CD8-positive, alpha-beta memory T cell (primary cell): Measurements from ENCODE around the gene COQ2. TPM values are rescaled to one million over a fixed set of nuclear protein-coding genes. Genes with fewer than 3 reads are reported as not detected.
A peak's percentile ranks its signal among the peaks of the same experiment; 100 is the strongest.

Experiments used
- CTCF ChIA-PET: fragments of 350-600 bp; sonication (Branson Sonifier 250); formaldehyde crosslinking; loops from one replicate; lab custom pipeline; 2021; ENCODE audit warnings: antibody characterized with exemption; lab: Charles Lee
- POLR2A ChIA-PET: fragments of 350-600 bp; sonication (Branson Sonifier 250); formaldehyde crosslinking; loops from one replicate; lab custom pipeline; 2021; ENCODE audit warnings: antibody characterized with exemption; lab: Charles Lee
- DNase-seq, 5 donors: peaks; one replicate each; pipeline versions ENCODE4 v3.0.0 to v3.0.0-alpha.2; 2020 to 2022; ENCODE audit warnings: mixed read lengths in 1 of 5
- H3K27ac ChIP-seq: one replicate; pipeline ENCODE4 v1.7.0; 2013; ENCODE audit warnings: low read depth, mild to moderate bottlenecking, low read length, moderate library complexity
- H3K27me3 ChIP-seq: 2 replicates; pipeline ENCODE4 v1.7.0; 2013; ENCODE audit warnings: low read length, mild to moderate bottlenecking; ENCODE audit not compliant: insufficient read depth, poor library complexity, severe bottlenecking
- H3K36me3 ChIP-seq: 2 replicates; pipeline ENCODE4 v1.7.0; 2013; ENCODE audit warnings: mild to moderate bottlenecking, low read length, moderate library complexity; ENCODE audit not compliant: insufficient read depth
- H3K4me1 ChIP-seq: 2 replicates; pipeline ENCODE4 v1.7.0; 2013; ENCODE audit warnings: mild to moderate bottlenecking, low read length, moderate library complexity; ENCODE audit not compliant: insufficient read depth
- H3K4me3 ChIP-seq: 2 replicates; pipeline ENCODE4 v1.7.0; 2013; ENCODE audit warnings: mild to moderate bottlenecking, low read length
- H3K9me3 ChIP-seq: 2 replicates; pipeline ENCODE4 v1.7.0; 2013; ENCODE audit warnings: mild to moderate bottlenecking, low read length
- H3K27ac Mint-ChIP-seq, 8 donors: one replicate each; pipeline ENCODE4 v1.8.0; 2020 to 2021; ENCODE audit warnings: mixed read lengths in 8 of 8, mild to moderate bottlenecking in 6 of 8, inconsistent platforms in 3 of 8, moderate library complexity in 3 of 8
- H3K27me3 Mint-ChIP-seq, 2 donors: one replicate each; pipeline ENCODE4 v1.8.0; 2020 to 2021; ENCODE audit warnings: mixed read lengths in 2 of 2, mild to moderate bottlenecking in 1 of 2, moderate library complexity in 1 of 2
- H3K36me3 Mint-ChIP-seq, 3 donors: one replicate each; pipeline ENCODE4 v1.8.0; 2020 to 2021; ENCODE audit warnings: mixed read lengths in 3 of 3, inconsistent platforms in 1 of 3, mild to moderate bottlenecking in 1 of 3
- H3K4me1 Mint-ChIP-seq, 3 donors: one replicate each; pipeline ENCODE4 v1.8.0; 2020 to 2021; ENCODE audit warnings: mixed read lengths in 3 of 3, inconsistent platforms in 1 of 3, mild to moderate bottlenecking in 1 of 3
- H3K4me3 Mint-ChIP-seq, 7 donors: one replicate each; pipeline ENCODE4 v1.8.0; 2020 to 2021; ENCODE audit warnings: mixed read lengths in 7 of 7, mild to moderate bottlenecking in 6 of 7, moderate library complexity in 4 of 7, inconsistent platforms in 2 of 7
- H3K9me3 Mint-ChIP-seq, 5 donors: one replicate each; pipeline ENCODE4 v1.8.0; 2020 to 2022; ENCODE audit warnings: mixed read lengths in 5 of 5, mild to moderate bottlenecking in 3 of 5, moderate library complexity in 2 of 5, inconsistent platforms in 1 of 5
- polyA plus RNA-seq: library from polyadenylated mRNA; unstranded; fragments of 300-500 nt; fragmentation: Illumina TruSeq; gene quantifications from one replicate; pipeline ENCODE4 v1.2.3, GENCODE V29; 2021
- total RNA-seq, 2 experiments: library from RNA; stranded (reverse); gene quantifications; one replicate each; pipeline ENCODE4 v1.2.3, GENCODE V29; 2021

The COQ2 gene
- total and polyA plus RNA-seq, 3 experiments from 2014 or later = 7.5 to 24.3 (median 23.6) TPM

DNA sequence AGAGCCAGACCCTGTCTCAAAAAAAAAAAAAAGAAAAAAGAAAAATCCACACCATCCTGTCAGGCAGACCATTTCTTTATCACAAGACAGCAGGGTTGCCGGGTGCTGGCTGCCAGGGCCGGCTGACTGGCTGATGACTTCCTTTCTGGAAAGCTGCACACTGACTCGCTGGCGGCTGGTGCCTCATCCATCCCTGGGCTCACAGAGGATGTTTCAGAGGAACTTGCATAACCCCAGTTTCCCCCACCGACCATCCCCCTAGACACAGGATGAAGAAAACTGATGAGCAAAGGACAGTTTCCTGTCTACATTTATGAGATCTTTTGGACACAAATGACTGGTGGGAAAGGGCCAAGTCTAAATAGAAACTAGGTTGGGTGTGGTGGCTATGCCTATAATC, 36.0 kb upstream of the COQ2 start:
- ChIA-PET CTCF (no interaction called here), POLR2A (no interaction called here)
- H3K4me1 Mint-ChIP-seq = peaks cover 0 to 6% (median 4%) of the 10 kb centered on the region in 3 donors
- no peak for DNase-seq
- no peaks in the 10 kb centered on the region for H3K9me3 Mint-ChIP-seq
- H3K27ac ChIP-seq = no peak overlapping the region
- peaks cover 4% of the 10 kb centered on the region for H3K36me3 ChIP-seq
- H3K27me3 Mint-ChIP-seq = no peaks in the 10 kb centered on the region
- H3K4me3 Mint-ChIP-seq = no peak overlapping the region
- H3K9me3 ChIP-seq = no peaks in the 10 kb centered on the region
- H3K36me3 Mint-ChIP-seq = peaks cover 7 to 56% (median 27%) of the 10 kb centered on the region in 3 donors
- peak overlapping the region in 2 of 8 donors; percentile 77 to 91 for H3K27ac Mint-ChIP-seq
- H3K4me1 ChIP-seq = peaks cover 4% of the 10 kb centered on the region
- no peak overlapping the region for H3K4me3 ChIP-seq
- H3K27me3 ChIP-seq = no peaks in the 10 kb centered on the region

DNA sequence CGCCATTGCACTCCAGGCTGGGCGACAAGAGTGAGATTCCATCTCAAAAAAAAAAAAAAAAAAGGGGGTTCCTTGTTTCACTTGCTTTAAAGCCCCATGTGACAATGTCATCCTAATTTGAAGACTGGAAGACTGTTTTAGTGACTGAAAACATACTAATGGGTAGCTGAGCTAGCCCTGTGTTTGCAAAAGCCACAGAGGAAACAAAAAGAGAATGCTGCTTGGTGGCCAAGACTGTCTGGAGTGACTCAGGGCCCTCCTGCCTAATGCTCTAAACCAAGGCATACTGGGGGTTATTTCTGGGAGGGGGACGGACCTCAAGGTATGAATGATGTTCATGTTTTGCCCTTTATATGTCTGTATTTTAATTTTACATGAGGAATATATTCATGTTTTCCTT, 34.1 kb upstream of the COQ2 start:
- POLR2A ChIA-PET = no interaction called here
- Mint-ChIP-seq H3K4me1 (peaks cover 0 to 6% (median 4%) of the 10 kb centered on the region in 3 donors), H3K27me3 (no peaks in the 10 kb centered on the region), H3K36me3 (peaks cover 7 to 60% (median 26%) of the 10 kb centered on the region in 3 donors), H3K4me3 (no peak overlapping the region), H3K9me3 (no peaks in the 10 kb centered on the region), H3K27ac (no peak overlapping the region)
- Histone ChIP-seq H3K4me1 (peaks cover 4% of the 10 kb centered on the region), H3K27ac (no peak overlapping the region), H3K4me3 (no peak overlapping the region), H3K9me3 (no peaks in the 10 kb centered on the region), H3K27me3 (no peaks in the 10 kb centered on the region), H3K36me3 (peaks cover 4% of the 10 kb centered on the region)
- CTCF ChIA-PET = no interaction called here
- DNase-seq = no peak

DNA sequence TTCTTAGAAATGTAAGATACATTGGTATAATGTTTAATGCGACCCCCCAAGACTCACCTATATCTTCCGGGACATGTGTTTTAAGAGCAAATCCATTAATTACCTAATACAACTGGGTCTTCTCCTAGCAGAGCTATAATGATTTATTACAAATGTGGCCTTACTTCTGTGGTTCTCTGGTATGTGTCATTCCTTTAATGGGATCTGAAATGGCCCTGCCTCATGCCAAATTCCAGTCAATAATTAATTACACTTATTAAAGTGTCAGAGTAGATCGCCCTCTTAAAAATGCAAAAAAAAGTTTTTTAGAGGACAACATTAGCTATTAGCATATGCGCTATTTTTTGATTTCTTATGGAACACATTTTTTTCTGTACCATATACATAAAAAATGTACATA, 33.1 kb upstream of the COQ2 start:
- Histone ChIP-seq H3K36me3 (peaks cover 4% of the 10 kb centered on the region), H3K4me1 (peaks cover 4% of the 10 kb centered on the region), H3K27ac (no peak overlapping the region), H3K27me3 (no peaks in the 10 kb centered on the region), H3K9me3 (no peaks in the 10 kb centered on the region), H3K4me3 (no peak overlapping the region)
- ChIA-PET POLR2A (no interaction called here), CTCF (no interaction called here)
- no peak for DNase-seq
- no peak overlapping the region for H3K27ac Mint-ChIP-seq
- H3K9me3 Mint-ChIP-seq = no peaks in the 10 kb centered on the region
- H3K27me3 Mint-ChIP-seq = no peaks in the 10 kb centered on the region
- peaks cover 0 to 6% (median 4%) of the 10 kb centered on the region in 3 donors for H3K4me1 Mint-ChIP-seq
- H3K4me3 Mint-ChIP-seq = no peak overlapping the region
- peaks cover 7 to 60% (median 26%) of the 10 kb centered on the region in 3 donors for H3K36me3 Mint-ChIP-seq

DNA sequence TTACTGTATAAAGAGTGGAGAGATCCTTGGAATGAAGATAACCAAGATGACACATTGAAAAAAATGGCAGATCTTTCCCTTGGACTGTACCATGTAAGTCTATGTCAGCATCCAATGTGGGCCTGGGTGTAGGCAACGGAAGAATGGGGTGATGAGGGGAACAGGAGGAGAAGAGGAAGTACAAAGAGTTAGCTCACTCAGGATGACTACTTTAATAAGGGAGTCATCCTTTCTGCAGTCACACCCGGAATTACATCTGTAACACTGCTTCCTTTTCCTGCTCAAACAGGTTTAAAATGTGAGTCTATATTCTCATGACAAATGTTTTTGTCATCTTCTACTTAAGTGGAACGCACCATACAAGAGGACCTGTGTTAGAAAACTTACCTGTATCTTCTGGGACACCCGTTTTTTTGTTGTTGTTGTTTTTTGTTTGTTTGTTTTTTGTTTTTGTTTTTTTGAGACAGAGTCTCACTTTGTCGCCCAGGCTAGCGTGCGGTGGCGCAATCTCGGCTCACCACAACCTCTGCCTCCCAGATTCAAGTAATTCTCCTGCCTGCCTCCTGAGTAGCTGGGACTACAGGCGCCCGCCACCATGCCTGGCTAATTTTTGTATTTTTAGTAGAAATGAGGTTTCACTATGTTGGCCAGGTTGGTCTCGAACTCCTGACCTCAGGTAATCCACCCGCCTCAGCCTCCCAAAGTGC, 32.0 kb upstream of the COQ2 start:
- Mint-ChIP-seq H3K4me1 (peaks cover 0 to 6% (median 4%) of the 10 kb centered on the region in 3 donors), H3K27me3 (no peaks in the 10 kb centered on the region), H3K4me3 (no peak overlapping the region), H3K27ac (peak overlapping the region in 2 of 8 donors; percentile 6 to 58), H3K36me3 (peaks cover 10 to 58% (median 24%) of the 10 kb centered on the region in 3 donors), H3K9me3 (no peaks in the 10 kb centered on the region)
- ChIA-PET CTCF (no interaction called here), POLR2A (no interaction called here)
- Histone ChIP-seq H3K27me3 (no peaks in the 10 kb centered on the region), H3K4me1 (peaks cover 4% of the 10 kb centered on the region), H3K9me3 (no peaks in the 10 kb centered on the region), H3K36me3 (peaks cover 9% of the 10 kb centered on the region), H3K27ac (no peak overlapping the region), H3K4me3 (no peak overlapping the region)
- no peak for DNase-seq

DNA sequence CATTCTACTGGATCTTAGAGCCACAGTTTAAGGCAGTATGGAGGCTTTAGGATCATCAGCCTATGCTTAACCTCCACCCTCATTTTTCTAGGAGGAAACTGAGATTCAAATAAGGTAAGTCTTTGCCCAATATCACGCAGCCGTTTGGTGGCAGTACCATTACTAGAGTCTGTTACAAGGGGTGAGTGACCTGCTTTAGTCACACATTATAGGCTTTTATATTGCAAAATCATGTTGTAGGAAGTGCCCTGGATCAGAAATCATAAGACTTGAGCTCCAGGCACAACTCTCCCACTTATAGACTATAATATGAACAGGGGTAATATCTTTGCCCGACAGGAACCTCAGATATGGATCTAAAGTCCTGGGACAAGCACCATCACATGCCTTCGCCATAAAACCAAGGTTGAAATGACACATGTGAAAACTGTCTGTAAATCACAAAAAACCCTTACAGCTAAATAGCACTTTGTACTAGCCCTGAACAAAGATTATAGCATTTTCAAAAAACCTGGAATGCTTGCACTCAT, 30.8 kb upstream of the COQ2 start:
- Mint-ChIP-seq H3K36me3 (peaks cover 14 to 56% (median 22%) of the 10 kb centered on the region in 3 donors), H3K27ac (no peak overlapping the region), H3K27me3 (no peaks in the 10 kb centered on the region), H3K4me1 (no peaks in the 10 kb centered on the region), H3K9me3 (no peaks in the 10 kb centered on the region), H3K4me3 (no peak overlapping the region)
- Histone ChIP-seq H3K27ac (no peak overlapping the region), H3K4me1 (peaks cover under 1% of the 10 kb centered on the region), H3K36me3 (peaks cover 10% of the 10 kb centered on the region), H3K27me3 (no peaks in the 10 kb centered on the region), H3K9me3 (no peaks in the 10 kb centered on the region), H3K4me3 (no peak overlapping the region)
- ChIA-PET POLR2A (no interaction called here), CTCF (no interaction called here)
- DNase-seq = no peak

DNA sequence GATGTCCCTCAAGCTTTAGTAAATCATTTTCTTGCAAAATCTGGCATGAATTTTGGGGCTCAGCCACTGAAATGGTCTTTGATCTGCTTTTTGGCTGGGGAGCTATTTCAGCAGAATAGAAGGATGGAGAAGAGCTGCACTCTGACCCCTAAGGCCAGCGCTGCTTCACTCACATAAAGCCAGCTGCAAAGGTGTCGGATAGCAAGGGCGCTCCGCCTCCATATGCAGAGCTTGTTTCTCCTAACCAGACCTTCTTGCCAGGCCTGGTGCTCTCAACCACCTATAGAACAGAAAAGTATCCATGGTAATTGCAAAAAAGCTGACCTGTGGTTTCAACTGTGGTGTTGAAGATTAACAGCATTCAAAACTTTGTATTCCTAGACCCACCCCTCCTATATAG, 24.1 kb upstream of the COQ2 start:
- H3K9me3 Mint-ChIP-seq = no peaks in the 10 kb centered on the region

DNA sequence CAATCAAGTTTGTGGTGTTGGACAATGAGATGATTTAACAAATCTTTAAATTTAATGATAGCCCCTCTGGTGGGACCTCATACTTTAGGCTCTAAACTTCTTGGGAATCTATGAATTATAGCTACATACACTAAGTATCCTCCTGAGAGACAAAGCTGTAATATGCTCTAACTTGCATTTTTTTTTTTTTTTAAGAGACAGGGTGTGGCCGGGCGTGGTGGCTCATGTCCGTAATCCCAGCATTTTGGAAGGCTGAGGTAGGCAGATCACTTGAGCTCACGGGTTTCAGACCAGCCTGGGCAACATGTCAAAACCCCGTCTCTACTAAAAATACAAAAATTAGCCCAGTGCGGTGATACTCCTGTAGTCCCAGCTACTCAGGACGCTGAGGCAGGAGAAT, 23.3 kb upstream of the COQ2 start:
- H3K27ac Mint-ChIP-seq = no peak overlapping the region
- H3K36me3 ChIP-seq = peaks cover 13% of the 10 kb centered on the region
- POLR2A ChIA-PET = no interaction called here
- no peaks in the 10 kb centered on the region for H3K9me3 ChIP-seq
- no peaks in the 10 kb centered on the region for H3K4me1 ChIP-seq
- H3K9me3 Mint-ChIP-seq = no peaks in the 10 kb centered on the region
- no peak for DNase-seq
- H3K27me3 ChIP-seq = no peaks in the 10 kb centered on the region
- no peak overlapping the region for H3K4me3 ChIP-seq
- H3K4me3 Mint-ChIP-seq = no peak overlapping the region
- peaks cover 14 to 55% (median 15%) of the 10 kb centered on the region in 3 donors for H3K36me3 Mint-ChIP-seq
- H3K4me1 Mint-ChIP-seq = no peaks in the 10 kb centered on the region
- CTCF ChIA-PET = interaction anchor here (2.9 kb wide), 1 partner anchor 16 kb away, joined by 7 read pairs; no protein-coding TSS in a partner anchor
- H3K27ac ChIP-seq = no peak overlapping the region
- H3K27me3 Mint-ChIP-seq = no peaks in the 10 kb centered on the region

More for the DNA sequence above, 24.1 kb upstream of the COQ2 start:
- H3K36me3 Mint-ChIP-seq = peaks cover 14 to 58% (median 15%) of the 10 kb centered on the region in 3 donors
- H3K27ac Mint-ChIP-seq = no peak overlapping the region
- ChIA-PET CTCF (interaction anchor here (2.9 kb wide), 1 partner anchor 17 kb away, joined by 7 read pairs; no protein-coding TSS in a partner anchor), POLR2A (no interaction called here)
- no peaks in the 10 kb centered on the region for H3K27me3 ChIP-seq
- H3K36me3 ChIP-seq = peaks cover 13% of the 10 kb centered on the region
- H3K4me1 ChIP-seq = no peaks in the 10 kb centered on the region
- no peaks in the 10 kb centered on the region for H3K9me3 ChIP-seq
- H3K4me1 Mint-ChIP-seq = no peaks in the 10 kb centered on the region
- H3K4me3 Mint-ChIP-seq = no peak overlapping the region
- H3K27ac ChIP-seq = no peak overlapping the region
- no peak overlapping the region for H3K4me3 ChIP-seq
- H3K27me3 Mint-ChIP-seq = no peaks in the 10 kb centered on the region
- DNase-seq = no peak

DNA sequence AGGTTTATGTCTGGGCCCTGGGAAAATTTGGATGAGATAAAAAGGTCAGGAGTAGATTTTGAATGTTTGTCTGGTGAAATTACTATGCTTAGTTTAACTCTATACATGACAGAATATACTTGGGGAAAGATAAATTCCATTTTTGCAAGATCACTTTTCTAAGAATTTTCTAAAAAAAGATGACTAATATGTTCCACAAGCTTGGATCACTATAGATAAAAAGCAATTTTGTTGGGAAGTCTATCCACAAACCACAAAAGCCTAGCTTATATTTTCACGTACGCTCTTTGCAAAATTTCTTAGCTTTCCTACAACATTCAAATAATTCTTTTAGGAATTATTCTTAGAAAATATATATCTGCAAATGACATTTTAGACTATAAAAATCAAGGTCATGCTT, 20.6 kb upstream of the COQ2 start:
- no peak for DNase-seq
- Mint-ChIP-seq H3K27me3 (no peaks in the 10 kb centered on the region), H3K4me3 (no peak overlapping the region), H3K36me3 (peaks cover 8 to 54% (median 15%) of the 10 kb centered on the region in 3 donors), H3K9me3 (no peaks in the 10 kb centered on the region), H3K27ac (no peak overlapping the region), H3K4me1 (no peaks in the 10 kb centered on the region)
- Histone ChIP-seq H3K27me3 (no peaks in the 10 kb centered on the region), H3K4me3 (no peak overlapping the region), H3K36me3 (peaks cover 7% of the 10 kb centered on the region), H3K9me3 (no peaks in the 10 kb centered on the region), H3K27ac (no peak overlapping the region), H3K4me1 (no peaks in the 10 kb centered on the region)
- CTCF ChIA-PET = no interaction called here
- POLR2A ChIA-PET = no interaction called here
